ENCODE measurements around the gene RNASEH2A. TPM values are rescaled to one million over a fixed set of nuclear protein-coding genes. Genes with fewer than 3 reads are reported as not detected.

Gene RNASEH2A
- total RNA-seq, 1 donor from 2014 or later, result 15.9 TPM

DNA sequence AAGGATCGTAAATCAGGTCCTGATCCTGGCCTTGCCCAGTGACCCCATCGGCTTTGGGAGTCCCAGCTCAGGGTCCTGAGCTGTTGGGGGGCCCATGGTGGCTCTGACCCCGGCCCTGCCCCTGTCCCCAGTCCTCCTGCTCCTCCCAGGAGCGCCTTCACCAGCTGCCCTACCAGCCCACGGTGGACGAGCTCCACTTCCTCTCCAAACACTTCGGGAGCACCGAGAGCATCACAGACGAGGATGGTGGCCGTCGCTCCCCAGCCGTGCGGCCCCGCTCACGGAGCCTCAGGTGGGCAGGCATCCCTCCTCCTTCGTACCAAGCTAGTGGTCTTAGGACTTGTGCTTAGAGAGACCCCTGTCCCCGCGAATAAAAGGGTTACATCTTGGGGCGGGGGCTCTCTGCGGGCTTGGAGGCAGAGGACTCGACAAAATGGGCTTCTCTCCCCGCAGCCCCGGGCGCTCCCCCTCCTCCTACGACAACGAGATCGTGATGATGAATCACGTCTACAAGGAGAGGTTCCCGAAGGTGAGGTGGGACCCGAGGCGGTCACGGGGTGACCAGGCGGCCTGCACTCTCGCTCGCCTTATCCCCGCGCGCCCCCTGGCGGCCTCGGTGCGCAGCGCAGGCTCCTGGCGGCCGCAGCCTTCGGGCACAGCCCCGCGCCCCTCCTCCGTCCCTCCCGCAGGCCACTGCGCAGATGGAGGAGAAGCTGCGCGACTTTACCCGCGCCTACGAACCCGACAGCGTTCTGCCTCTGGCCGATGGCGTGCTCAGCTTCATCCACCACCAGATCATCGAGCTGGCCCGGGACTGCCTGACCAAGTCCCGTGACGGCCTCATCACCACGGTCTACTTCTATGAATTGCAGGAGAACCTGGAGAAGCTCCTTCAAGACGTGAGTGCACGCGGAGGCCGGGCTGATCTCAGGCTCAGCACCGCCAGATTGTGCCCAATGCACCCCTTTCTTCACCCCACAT lies 41.1 kb downstream of the RNASEH2A start:
- DNase-seq (ENCODE audit: low spot score in 2 of 2) (peak; percentile 85 to 95), FAIRE-seq (no peak)

DNA sequence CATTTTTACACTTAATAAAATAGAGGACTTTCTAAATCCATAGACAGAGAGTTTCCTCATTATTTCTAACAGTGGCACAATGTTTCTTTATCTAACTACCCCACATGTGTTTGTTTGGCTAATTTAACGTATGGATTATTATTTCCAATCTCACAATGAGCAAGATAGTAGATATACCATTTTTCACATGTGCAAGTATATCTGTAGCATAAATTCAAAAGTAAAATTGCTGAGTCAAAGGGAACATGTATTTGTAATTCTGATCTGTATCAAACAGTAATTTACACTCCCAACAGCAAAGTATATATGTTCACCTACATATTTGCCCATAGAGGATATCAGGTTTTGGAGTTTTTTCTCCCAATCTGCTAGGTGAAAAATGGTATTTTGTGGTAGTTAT lies 50.3 kb downstream of the RNASEH2A start:
- no peak for FAIRE-seq

DNA sequence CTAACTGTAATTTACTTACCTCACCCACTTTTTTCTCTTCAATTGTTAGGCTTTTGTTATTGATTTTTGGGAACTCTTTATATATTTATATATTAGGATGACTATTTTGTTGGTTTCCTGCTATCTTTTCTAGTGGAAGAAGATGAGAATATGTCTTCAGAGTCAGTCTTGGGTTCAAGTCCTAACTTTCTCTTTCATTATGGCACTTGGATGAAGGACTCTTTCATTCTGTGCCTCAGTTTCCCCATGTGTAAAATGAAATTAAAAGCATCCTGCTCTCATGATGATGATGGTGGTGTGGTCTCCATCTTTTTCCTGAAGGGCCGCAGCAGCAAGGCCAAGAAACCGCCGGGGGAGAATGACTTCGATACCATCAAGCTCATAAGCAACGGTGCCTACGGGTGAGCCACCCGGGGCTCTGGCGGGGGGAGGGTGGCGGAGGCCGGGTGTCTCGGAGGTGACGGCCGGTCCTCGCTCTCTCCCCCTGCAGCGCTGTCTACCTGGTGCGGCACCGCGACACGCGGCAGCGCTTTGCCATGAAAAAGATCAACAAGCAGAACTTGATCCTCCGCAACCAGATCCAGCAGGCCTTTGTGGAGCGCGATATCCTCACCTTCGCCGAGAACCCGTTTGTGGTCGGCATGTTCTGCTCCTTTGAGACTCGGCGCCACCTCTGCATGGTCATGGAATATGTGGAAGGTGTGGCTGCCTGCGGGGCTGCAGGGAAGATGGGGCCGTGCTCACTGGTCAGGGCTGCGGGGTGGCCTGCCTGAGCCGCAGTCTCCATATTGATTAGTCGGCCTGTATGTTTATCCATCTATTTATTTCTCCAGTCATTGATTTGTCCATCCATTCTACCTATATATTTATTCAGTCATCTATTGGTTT lies 51.9 kb downstream of the RNASEH2A start:
- FAIRE-seq, result no peak
- no peak for DNase-seq (ENCODE audit: low spot score in 2 of 2)

More for the DNA sequence above, 50.3 kb downstream of the RNASEH2A start:
- no peak for DNase-seq (ENCODE audit: low spot score in 2 of 2)

DNA sequence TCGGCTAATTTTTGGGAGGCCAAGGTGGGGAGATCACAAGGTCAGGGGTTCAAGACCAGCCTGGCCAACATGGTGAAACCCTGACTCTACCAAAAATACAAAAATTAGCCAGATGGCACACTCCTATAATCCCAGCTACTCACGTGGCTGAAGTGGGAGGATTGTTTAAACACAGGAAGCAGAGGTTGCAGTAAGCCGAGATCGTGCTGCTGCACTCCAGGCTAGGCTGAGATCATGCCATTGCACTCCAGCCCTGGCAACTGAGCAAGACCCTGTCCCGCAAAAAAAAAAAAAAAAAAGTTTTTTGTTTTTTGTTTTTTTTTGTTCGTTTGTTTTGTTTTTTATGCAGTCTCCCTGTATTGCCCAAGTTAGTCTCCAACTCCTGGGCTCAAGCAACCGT lies 53.2 kb downstream of the RNASEH2A start:
- FAIRE-seq, result no peak
- DNase-seq (ENCODE audit: low spot score in 2 of 2), result no peak

Small RNA genes within 50 kb of the gene (small RNA-seq; reads per million reads assigned to genes)
- not detected for gene MIR5684
- gene MIR6794, result 0.10 reads per million

Other genes starting within 250 kb of the RNASEH2A start
- 9.4 TPM for gene ZNF490, start 195.8 kb upstream of the RNASEH2A start, total RNA-seq
- gene ZNF791, start 195.7 kb upstream of the RNASEH2A start, total RNA-seq, result 25.3 TPM
- 10.6 TPM for gene MAN2B1, start 139.8 kb upstream of the RNASEH2A start, total RNA-seq
- gene WDR83, start 139.8 kb upstream of the RNASEH2A start, total RNA-seq, result 9.0 TPM
- 92.9 TPM for gene DHPS, start 124.7 kb upstream of the RNASEH2A start, total RNA-seq
- not detected for gene GNG14, start 118.6 kb upstream of the RNASEH2A start, total RNA-seq
- gene FBXW9, start 110.0 kb upstream of the RNASEH2A start, total RNA-seq, result 6.5 TPM
- 68.5 TPM for gene TNPO2, start 82.7 kb upstream of the RNASEH2A start, total RNA-seq
- 216 TPM for gene TRIR, start 71.9 kb upstream of the RNASEH2A start, total RNA-seq
- 85.2 TPM for gene GET3, start 69.1 kb upstream of the RNASEH2A start, total RNA-seq
- gene BEST2, start 54.8 kb upstream of the RNASEH2A start, total RNA-seq, result not detected
- gene HOOK2, start 31.0 kb upstream of the RNASEH2A start, total RNA-seq, result 14.3 TPM
- gene JUNB, start 15.1 kb upstream of the RNASEH2A start, total RNA-seq, result 16.3 TPM
- 208 TPM for gene PRDX2, start 4.8 kb upstream of the RNASEH2A start, total RNA-seq
- 0.82 TPM for gene THSD8, start 4.5 kb upstream of the RNASEH2A start, total RNA-seq
- gene RTBDN, start 28.0 kb downstream of the RNASEH2A start, total RNA-seq, result 1.6 TPM
- gene MAST1, start 31.9 kb downstream of the RNASEH2A start, total RNA-seq, result 47.3 TPM
- gene DNASE2, start 74.9 kb downstream of the RNASEH2A start, total RNA-seq, result 3.3 TPM
- 0.41 TPM for gene KLF1, start 80.6 kb downstream of the RNASEH2A start, total RNA-seq
- gene GCDH, start 84.6 kb downstream of the RNASEH2A start, total RNA-seq, result 17.9 TPM
- 0.82 TPM for gene SYCE2, start 112.7 kb downstream of the RNASEH2A start, total RNA-seq
- gene FARSA, start 127.1 kb downstream of the RNASEH2A start, total RNA-seq, result 56.3 TPM
- 298 TPM for gene CALR, start 132.0 kb downstream of the RNASEH2A start, total RNA-seq
- gene RAD23A, start 139.3 kb downstream of the RNASEH2A start, total RNA-seq, result 18.3 TPM
- 21.6 TPM for gene GADD45GIP1, start 150.6 kb downstream of the RNASEH2A start, total RNA-seq
- under 0.01 TPM for gene DAND5, start 163.0 kb downstream of the RNASEH2A start, total RNA-seq
- 41.6 TPM for gene NFIX, start 188.9 kb downstream of the RNASEH2A start, total RNA-seq

All from frontal cortex (tissue), 4 donors.